GM18520 (cell line): ENCODE data around the gene GRIN3B.

Experiments used
- ATAC-seq: cut with Tn5 transposase; IDR thresholded peaks from one replicate; pipeline ENCODE4 v1.9.1; 2021; ENCODE audit not compliant: unreplicated experiment

GRIN3B gene

DNA sequence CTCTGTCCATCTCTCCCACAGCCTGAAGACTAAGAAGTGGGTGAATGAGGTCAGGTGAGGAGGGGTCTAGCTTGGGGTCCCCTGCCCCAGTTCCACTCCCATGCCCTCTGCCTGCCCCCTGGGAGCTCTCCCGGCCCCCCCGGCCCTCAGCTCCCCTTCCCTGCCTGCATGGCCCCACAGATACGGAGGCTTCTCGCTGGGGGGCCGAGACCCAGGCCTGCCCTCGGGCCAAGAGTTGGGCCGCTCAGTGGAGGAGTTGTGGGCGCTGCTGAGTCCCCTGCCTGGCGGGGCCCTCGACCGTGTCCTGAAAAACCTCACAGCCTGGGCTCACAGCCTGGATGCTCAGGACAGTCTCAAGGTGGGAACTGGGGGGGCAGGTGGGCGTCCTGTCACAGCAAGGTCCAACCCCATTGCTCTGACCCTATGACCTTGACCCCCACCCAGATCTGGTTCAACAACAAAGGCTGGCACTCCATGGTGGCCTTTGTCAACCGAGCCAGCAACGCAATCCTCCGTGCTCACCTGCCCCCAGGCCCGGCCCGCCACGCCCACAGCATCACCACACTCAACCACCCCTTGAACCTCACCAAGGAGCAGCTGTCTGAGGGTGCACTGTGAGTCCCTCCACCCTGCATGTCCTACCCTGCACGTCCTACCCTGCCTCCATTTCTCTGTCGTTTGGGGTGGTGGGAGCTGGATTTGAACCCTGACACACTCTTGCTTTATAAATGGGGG is 55.8 kb downstream of the GRIN3B start:
- no peak for ATAC-seq

DNA sequence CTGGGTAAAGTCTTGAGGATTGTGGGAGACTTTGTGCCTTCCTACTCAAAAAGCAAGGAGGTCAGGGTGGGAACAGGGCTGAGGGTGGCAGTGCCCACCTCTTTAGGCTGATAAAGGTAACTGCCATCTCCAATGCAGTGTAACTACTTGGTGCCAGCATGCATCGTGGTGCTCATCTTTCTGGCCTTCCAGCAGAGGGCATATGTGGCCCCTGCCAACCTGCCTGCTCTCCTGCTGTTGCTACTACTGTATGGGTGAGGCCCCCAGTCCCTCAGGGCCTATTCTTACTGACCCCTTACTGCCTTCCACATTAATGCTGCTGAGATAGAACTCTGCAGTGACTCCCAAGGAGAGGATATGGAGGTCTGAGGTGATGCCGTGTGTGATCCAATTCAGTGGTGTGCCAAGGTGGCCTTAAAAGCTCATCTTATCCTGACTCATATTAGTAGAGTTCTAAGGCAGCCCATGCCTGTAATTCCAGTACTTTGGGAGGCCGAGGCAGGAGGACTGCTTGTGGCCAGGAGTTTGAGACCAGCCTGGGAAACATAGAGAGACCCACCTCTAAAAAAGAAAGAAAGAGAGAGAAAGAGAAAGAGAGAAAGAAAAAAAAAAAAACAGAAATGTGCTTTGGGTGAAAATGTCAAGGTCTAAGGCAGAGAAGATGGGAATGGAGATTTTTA is 57.1 kb downstream of the GRIN3B start:
- no peak for ATAC-seq

DNA sequence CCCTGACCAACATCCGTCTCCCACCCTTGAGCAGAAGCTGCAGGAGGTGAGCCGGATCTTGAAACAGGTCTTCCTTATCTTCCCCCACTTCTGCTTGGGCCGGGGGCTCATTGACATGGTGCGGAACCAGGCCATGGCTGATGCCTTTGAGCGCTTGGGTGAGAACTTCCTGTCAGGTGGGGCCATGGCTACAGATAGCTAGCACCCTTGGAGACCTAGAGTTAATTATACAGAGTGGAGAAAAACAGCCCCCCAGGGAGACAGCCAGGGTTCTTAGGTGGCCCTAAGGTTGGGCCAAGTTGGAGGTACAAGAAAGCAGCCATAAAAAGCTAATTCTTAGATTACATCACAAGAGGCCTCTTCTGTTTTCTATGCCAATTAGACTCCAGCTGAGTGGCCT is 57.9 kb downstream of the GRIN3B start:
- ATAC-seq, result no peak
